HG02938 (cell line): ENCODE measurements around the gene NLGN4Y.

Source experiments
- ATAC-seq: cut with Tn5 transposase; IDR thresholded peaks from one replicate; pipeline ENCODE4 v1.9.1; 2021; ENCODE audit warnings: mild to moderate bottlenecking, moderate library complexity; ENCODE audit not compliant: unreplicated experiment

Gene NLGN4Y

GRCh38 chrY:14644157-14644952 lies 120.0 kb downstream of the NLGN4Y start:
- ATAC-seq = no peak

GRCh38 chrY:14679181-14679580 lies 154.9 kb downstream of the NLGN4Y start:
- ATAC-seq = no peak

- no peak for ATAC-seq
These were observed 170.2 kb downstream of the NLGN4Y start for GRCh38 chrY:14694543-14694942.

- no peak for ATAC-seq
These were observed 183.8 kb downstream of the NLGN4Y start for GRCh38 chrY:14708158-14708557.

GRCh38 chrY:14741596-14741995 lies 217.3 kb downstream of the NLGN4Y start:
- no peak for ATAC-seq

- no peak for ATAC-seq
These were observed 224.0 kb downstream of the NLGN4Y start for GRCh38 chrY:14748329-14748728.

- ATAC-seq = no peak
These were observed 231.2 kb downstream of the NLGN4Y start for GRCh38 chrY:14755571-14755970.

GRCh38 chrY:14762903-14763302 lies 238.6 kb downstream of the NLGN4Y start:
- no peak for ATAC-seq

GRCh38 chrY:14763600-14763999 lies 239.3 kb downstream of the NLGN4Y start:
- ATAC-seq = no peak

GRCh38 chrY:14778208-14778607 lies 253.9 kb downstream of the NLGN4Y start:
- ATAC-seq = no peak

- ATAC-seq = no peak
These were observed 268.8 kb downstream of the NLGN4Y start for GRCh38 chrY:14793104-14793503.

- ATAC-seq = no peak
These were observed 269.3 kb downstream of the NLGN4Y start for GRCh38 chrY:14793674-14794073.

GRCh38 chrY:14798010-14798409 lies 273.7 kb downstream of the NLGN4Y start:
- no peak for ATAC-seq

- no peak for ATAC-seq
These were observed 276.8 kb downstream of the NLGN4Y start for GRCh38 chrY:14801096-14801495.

- ATAC-seq = no peak
These were observed 277.8 kb downstream of the NLGN4Y start for GRCh38 chrY:14802125-14802524.

GRCh38 chrY:14804041-14804440 lies 279.7 kb downstream of the NLGN4Y start:
- ATAC-seq = no peak

GRCh38 chrY:14818452-14818851 lies 294.1 kb downstream of the NLGN4Y start:
- ATAC-seq = no peak

- ATAC-seq = no peak
These were observed 297.9 kb downstream of the NLGN4Y start for GRCh38 chrY:14822201-14822600.

GRCh38 chrY:14822906-14823305 lies 298.6 kb downstream of the NLGN4Y start:
- no peak for ATAC-seq

- ATAC-seq = no peak
These were observed 300.3 kb downstream of the NLGN4Y start for GRCh38 chrY:14824583-14824982.

- no peak for ATAC-seq
These were observed 301.4 kb downstream of the NLGN4Y start for GRCh38 chrY:14825728-14826127.

- no peak for ATAC-seq
These were observed 304.2 kb downstream of the NLGN4Y start for GRCh38 chrY:14828531-14828930.

- no peak for ATAC-seq
These were observed 305.1 kb downstream of the NLGN4Y start for GRCh38 chrY:14829366-14829885.
